Mesothelial cell of epicardium (in vitro differentiated cells): Measurements from ENCODE around the gene GIPC1. TPM values are rescaled to one million over a fixed set of nuclear protein-coding genes. Genes with fewer than 3 reads are reported as not detected.
"Not testable (repeated sequence)": the region's sequence is repeated elsewhere in the genome, so short reads cannot be mapped to it uniquely, and the experiment has no call there.

ENCODE experiments used
- DNase-seq, 2 experiments: peaks; one replicate each; pipeline ENCODE4 v3.0.0; 2021; ENCODE audit warnings: low spot score in 2 of 2; ENCODE audit not compliant: unreplicated experiment in 2 of 2
- H3K27ac Mint-ChIP-seq: 2 replicates; pipeline ENCODE4 v1.8.0; 2021; ENCODE audit warnings: mixed read lengths
- H3K27me3 Mint-ChIP-seq: 2 replicates; pipeline ENCODE4 v1.8.0; 2021; ENCODE audit warnings: low read depth, mixed read lengths
- H3K36me3 Mint-ChIP-seq: 2 replicates; pipeline ENCODE4 v1.8.0; 2021; ENCODE audit warnings: mixed read lengths
- H3K4me1 Mint-ChIP-seq: 2 replicates; pipeline ENCODE4 v1.8.0; 2021; ENCODE audit warnings: mixed read lengths
- H3K4me3 Mint-ChIP-seq: 2 replicates; pipeline ENCODE4 v1.8.0; 2021; ENCODE audit warnings: mild to moderate bottlenecking, moderate library complexity, mixed read lengths
- H3K9me3 Mint-ChIP-seq: 2 replicates; pipeline ENCODE4 v1.8.0; 2021; ENCODE audit warnings: mixed read lengths
- CTCF ChIP-seq: fragments of 200-600 bp; sonication (generic); IDR thresholded peaks from one replicate; pipeline ENCODE4 v1.5.0; 2021; ENCODE audit warnings: antibody characterized with exemption; ENCODE audit not compliant: unreplicated experiment
- total RNA-seq: library from RNA; stranded (reverse); gene quantifications from 3 replicates; pipeline ENCODE4 v1.2.1, GENCODE V29; 2021

The GIPC1 gene
- 108 to 111 TPM (median 111 TPM) in 3 replicates for total RNA-seq

- H3K4me1 Mint-ChIP-seq, result peaks cover 25% of the 10 kb centered on the region
- H3K4me3 Mint-ChIP-seq, result peak within 1 kb of the TSS; percentile 84
- no peaks in the 10 kb centered on the region for H3K9me3 Mint-ChIP-seq
- H3K36me3 Mint-ChIP-seq, result peaks cover 13% of the 10 kb centered on the region
- H3K27ac Mint-ChIP-seq, result peak within 1 kb of the TSS; percentile 93
- peak; percentile 97 to 98 for DNase-seq
- TF ChIP-seq CTCF, result no peak
- no peaks in the 10 kb centered on the region for H3K27me3 Mint-ChIP-seq
Observed at GRCh38 chr19:14496029-14496833, at the start of gene GIPC1. TSS of gene GIPC1 (minus strand) at chr19:14496127. CDS start at chr19:14482976, 13,151 bp downstream.

GRCh38 chr19:14545716-14546082 lies 49.8 kb upstream of the GIPC1 start:
- Mint-ChIP-seq H3K9me3 (no peaks in the 10 kb centered on the region), H3K27me3 (no peaks in the 10 kb centered on the region), H3K4me1 (peaks cover 28% of the 10 kb centered on the region), H3K27ac (no peak overlapping the region), H3K4me3 (no peak overlapping the region), H3K36me3 (peaks cover 6% of the 10 kb centered on the region)
- no peak for TF ChIP-seq CTCF
- DNase-seq, result no peak

GRCh38 chr19:14544977-14545715 lies 49.2 kb upstream of the GIPC1 start:
- Mint-ChIP-seq H3K27me3 (no peaks in the 10 kb centered on the region), H3K27ac (peak overlapping the region; percentile 57), H3K9me3 (no peaks in the 10 kb centered on the region), H3K36me3 (peaks cover 5% of the 10 kb centered on the region), H3K4me3 (no peak overlapping the region), H3K4me1 (peaks cover 22% of the 10 kb centered on the region)
- DNase-seq, result no peak
- TF ChIP-seq CTCF, result no peak

GRCh38 chr19:14544047-14544446 lies 48.1 kb upstream of the GIPC1 start:
- Mint-ChIP-seq H3K36me3 (peaks cover 2% of the 10 kb centered on the region), H3K4me3 (no peak overlapping the region), H3K27ac (no peak overlapping the region), H3K9me3 (no peaks in the 10 kb centered on the region), H3K27me3 (no peaks in the 10 kb centered on the region), H3K4me1 (peaks cover 19% of the 10 kb centered on the region)
- no peak for TF ChIP-seq CTCF
- DNase-seq, result no peak

GRCh38 chr19:14542711-14543328 lies 46.9 kb upstream of the GIPC1 start:
- peaks cover 19% of the 10 kb centered on the region for H3K4me1 Mint-ChIP-seq
- H3K27ac Mint-ChIP-seq, result peak overlapping the region; percentile 59
- H3K9me3 Mint-ChIP-seq, result no peaks in the 10 kb centered on the region
- no peak for TF ChIP-seq CTCF
- H3K27me3 Mint-ChIP-seq, result no peaks in the 10 kb centered on the region
- no peaks in the 10 kb centered on the region for H3K36me3 Mint-ChIP-seq
- DNase-seq, result no peak
- H3K4me3 Mint-ChIP-seq, result no peak overlapping the region

- H3K4me3 Mint-ChIP-seq, H3K27me3 Mint-ChIP-seq, H3K27ac Mint-ChIP-seq, DNase-seq, H3K9me3 Mint-ChIP-seq, H3K36me3 Mint-ChIP-seq: not testable (repeated sequence)
- peaks cover 24% of the 10 kb centered on the region for H3K4me1 Mint-ChIP-seq
Observed at GRCh38 chr19:14541979-14542378, 46.1 kb upstream of the GIPC1 start.
